Measurements from ENCODE around the gene FGF12.

FGF12 gene

DNA sequence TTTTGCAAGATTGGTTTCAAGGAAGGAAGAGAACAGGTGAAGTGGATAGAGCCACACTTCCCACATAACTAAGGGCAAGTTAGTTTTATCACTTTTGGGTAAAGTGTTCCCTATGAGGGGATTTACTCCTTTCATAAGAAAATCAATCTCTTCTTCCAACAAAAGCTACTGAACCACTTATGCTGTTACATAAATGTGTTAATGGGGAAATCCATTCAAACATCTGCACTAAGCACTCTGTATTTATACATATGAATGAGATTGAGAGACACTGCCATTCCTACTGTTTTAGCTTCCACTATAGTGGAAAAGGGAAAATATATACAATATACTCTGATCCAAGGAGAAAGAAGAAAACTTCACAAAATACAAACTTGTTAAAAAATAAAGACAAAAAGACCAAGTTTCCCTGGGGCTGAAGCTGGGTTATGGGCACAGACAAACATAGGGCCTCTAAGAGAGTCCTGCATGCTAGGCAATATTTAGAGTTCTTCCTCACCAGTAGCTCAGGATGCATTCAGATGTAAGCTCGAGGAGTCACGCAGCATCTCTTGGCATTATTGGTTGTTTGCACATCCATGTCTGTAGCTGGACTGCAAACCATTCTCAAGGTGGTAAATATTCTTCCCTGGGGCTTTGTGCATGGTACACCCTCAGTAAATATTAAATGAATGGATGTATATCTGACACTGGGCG, 454.2 kb downstream of the FGF12 start:
- no peak for DNase-seq (ENCODE audit: low read depth in 1 of 2, low spot score in 1 of 2)

GRCh38 chr3:192262001-192262400, 465.3 kb downstream of the FGF12 start:
- DNase-seq (ENCODE audit: low read depth in 1 of 2, low spot score in 1 of 2) = no peak

DNA sequence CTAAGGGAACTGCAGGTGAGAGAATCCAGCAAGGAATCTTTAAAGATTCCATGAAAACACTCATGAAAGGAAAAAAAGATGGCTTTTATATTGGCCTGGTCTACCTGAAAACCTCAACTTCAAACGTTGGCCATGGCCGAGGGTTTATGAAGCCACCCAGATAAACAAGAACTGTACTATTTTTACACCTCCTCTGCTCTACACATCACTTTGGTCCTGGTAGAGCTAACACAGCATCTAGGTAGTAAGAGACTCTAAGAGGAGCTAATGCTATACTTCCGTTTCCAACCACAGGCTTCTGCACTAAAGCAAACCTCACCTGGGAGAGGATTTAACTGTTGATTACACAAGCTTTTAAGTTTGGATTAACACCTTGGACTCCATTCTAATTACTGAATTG, 466.2 kb downstream of the FGF12 start:
- DNase-seq (ENCODE audit: low read depth in 1 of 2, low spot score in 1 of 2) = no peak

- no peak for DNase-seq (ENCODE audit: low read depth in 1 of 2, low spot score in 1 of 2)
These were observed 467.0 kb downstream of the FGF12 start for GRCh38 chr3:192260116-192261010.

DNA sequence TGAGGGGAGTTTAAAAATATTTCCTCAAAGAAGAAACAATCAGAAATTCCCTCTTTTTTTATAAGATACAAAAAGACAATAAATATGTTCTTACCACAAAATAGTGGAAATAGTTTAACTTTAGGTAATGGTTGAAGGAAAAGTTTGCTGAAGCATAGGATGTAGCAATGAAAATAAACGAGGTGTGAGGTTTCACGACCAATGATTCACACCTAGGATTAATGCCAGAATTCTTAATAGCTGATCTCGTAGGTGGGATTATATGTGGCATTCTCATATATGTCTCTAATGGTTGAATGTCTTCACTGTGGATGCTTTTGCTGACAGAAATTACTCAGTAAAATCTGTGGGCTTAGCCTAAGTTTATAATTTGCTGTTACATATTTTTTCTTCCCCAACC, 467.7 kb downstream of the FGF12 start:
- no peak for DNase-seq (ENCODE audit: low read depth in 1 of 2, low spot score in 1 of 2)

- no peak for DNase-seq (ENCODE audit: low read depth in 1 of 2, low spot score in 1 of 2)
These were observed 468.6 kb downstream of the FGF12 start for GRCh38 chr3:192258721-192259120.

DNA sequence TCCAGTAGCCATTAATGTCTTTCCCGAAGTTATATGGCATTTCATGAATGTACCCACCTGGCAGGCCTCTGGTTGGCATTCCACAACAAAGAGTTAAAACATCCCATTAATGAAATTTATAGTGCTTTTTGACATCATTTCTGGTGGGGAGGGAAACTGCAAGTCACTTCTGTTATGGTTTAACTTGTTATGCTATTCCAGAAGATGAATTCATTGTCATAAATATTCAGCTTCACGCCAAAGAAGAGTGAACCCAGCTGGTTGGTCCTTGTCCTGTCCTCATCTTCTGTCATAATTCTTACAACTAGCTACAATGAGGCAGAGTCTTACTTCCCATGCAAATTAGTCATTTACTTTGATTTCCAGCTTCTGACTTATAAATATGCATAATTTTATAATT, 471.5 kb downstream of the FGF12 start:
- DNase-seq (ENCODE audit: low read depth in 1 of 2, low spot score in 1 of 2) = no peak

- DNase-seq (ENCODE audit: low read depth in 1 of 2, low spot score in 1 of 2) = no peak
These were observed 474.0 kb downstream of the FGF12 start for GRCh38 chr3:192253138-192253887.

GRCh38 chr3:192249516-192249915, 477.8 kb downstream of the FGF12 start:
- no peak for DNase-seq (ENCODE audit: low read depth in 1 of 2, low spot score in 1 of 2)

GRCh38 chr3:192246847-192247559, 480.3 kb downstream of the FGF12 start:
- no peak for DNase-seq (ENCODE audit: low read depth in 1 of 2, low spot score in 1 of 2)

GRCh38 chr3:192244591-192244990, 482.8 kb downstream of the FGF12 start:
- no peak for DNase-seq (ENCODE audit: low read depth in 1 of 2, low spot score in 1 of 2)

DNA sequence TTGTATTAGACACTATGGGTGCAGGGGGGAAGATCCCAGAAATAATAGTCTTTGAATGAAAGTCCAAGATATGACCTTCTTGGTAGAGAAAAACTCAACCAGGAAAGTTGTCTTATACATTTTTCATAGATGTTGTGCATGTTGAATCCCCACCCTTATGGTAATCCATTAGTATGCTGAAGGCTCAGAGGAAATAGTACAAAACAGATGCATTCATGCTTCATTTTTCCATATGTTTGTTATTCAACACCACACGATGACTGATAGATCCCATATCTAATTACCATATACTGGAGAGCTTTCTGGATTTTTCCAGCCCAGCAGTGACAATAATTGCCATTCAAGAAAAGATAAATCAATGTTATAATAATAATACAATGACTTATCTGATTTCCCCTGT, 487.4 kb downstream of the FGF12 start:
- DNase-seq (ENCODE audit: low read depth in 1 of 2, low spot score in 1 of 2) = no peak

DNA sequence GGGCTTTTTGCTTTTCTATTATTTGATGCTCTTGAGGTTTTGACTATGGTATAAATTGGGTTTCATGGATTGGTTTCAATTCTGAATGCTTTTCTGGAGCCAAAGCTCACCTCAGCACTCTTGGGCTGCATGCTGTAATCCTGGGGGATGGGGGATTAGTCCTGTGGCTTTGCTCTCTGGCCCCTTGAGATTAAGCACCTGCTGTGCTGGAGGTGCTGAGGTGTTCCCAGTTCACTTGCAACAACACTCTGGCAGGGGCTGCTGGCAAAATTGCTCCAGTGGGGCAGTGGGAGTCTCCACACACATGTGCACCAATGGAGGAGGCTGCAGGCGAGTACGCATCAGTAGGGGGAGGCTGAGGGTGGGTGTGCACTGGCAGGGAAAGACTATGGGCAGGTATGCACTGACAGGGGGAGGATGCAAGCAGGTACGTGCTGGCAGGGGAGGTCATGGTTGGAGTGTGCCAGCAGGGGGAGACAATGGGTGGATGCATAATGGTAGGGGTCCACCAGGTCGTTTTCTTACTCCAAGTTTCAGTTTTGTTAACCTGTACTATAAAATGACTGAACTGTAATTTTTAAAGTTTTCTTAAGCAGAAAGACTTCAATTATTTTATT, 489.2 kb downstream of the FGF12 start:
- no peak for DNase-seq (ENCODE audit: low read depth in 1 of 2, low spot score in 1 of 2)

DNA sequence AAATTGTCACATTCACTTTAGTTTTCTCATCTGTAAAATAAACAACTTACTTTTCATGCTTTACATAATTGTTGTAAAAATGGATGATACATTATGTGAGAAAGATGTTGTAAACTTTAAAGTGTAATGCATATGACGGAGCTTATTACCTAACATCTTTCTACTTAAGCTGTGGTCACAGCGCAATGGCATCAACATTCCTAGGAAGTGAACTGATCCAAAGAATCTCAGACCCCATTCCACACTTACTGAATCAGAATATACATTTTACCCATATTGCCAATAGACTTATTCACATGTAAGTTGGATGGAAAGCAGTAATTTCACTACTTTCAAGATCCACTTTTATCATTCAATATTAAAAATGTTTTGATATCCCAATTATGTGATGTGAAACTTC, 497.5 kb downstream of the FGF12 start:
- DNase-seq (ENCODE audit: low read depth in 1 of 2, low spot score in 1 of 2) = no peak

- DNase-seq (ENCODE audit: low read depth in 1 of 2, low spot score in 1 of 2) = no peak
These were observed 502.6 kb downstream of the FGF12 start for GRCh38 chr3:192224634-192225155.

- DNase-seq (ENCODE audit: low read depth in 1 of 2, low spot score in 1 of 2) = no peak
These were observed 503.5 kb downstream of the FGF12 start for GRCh38 chr3:192223815-192224214.

- no peak for DNase-seq (ENCODE audit: low read depth in 1 of 2, low spot score in 1 of 2)
These were observed 506.4 kb downstream of the FGF12 start for GRCh38 chr3:192220915-192221314.

- no peak for DNase-seq (ENCODE audit: low read depth in 1 of 2, low spot score in 1 of 2)
These were observed 507.4 kb downstream of the FGF12 start for GRCh38 chr3:192219926-192220325.

DNA sequence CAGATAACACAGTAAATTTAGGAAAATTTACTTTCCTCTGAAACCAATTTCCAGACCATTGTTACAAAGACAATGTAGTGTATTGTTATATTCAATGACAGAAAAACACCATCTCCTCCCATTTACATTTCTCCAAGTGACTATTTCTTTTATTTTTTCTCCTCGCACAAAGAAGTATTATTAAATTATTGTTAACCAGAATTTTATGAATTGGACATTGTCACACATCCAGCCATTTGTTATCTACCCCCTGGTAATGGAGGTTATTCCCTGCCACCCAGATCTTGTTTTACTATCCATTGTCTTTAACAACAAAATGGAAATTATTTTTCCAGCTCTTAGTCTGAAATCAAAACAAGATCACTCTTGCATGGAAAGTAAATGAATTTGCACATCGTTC, 511.3 kb downstream of the FGF12 start:
- no peak for DNase-seq (ENCODE audit: low read depth in 1 of 2, low spot score in 1 of 2)

GRCh38 chr3:192212979-192213378, 514.4 kb downstream of the FGF12 start:
- DNase-seq (ENCODE audit: low read depth in 1 of 2, low spot score in 1 of 2) = no peak
